ENCODE results near the gene WASF3.
"Not testable (repeated sequence)": the region's sequence is repeated elsewhere in the genome, so short reads cannot be mapped to it uniquely, and the experiment has no call there.

The WASF3 gene

DNA sequence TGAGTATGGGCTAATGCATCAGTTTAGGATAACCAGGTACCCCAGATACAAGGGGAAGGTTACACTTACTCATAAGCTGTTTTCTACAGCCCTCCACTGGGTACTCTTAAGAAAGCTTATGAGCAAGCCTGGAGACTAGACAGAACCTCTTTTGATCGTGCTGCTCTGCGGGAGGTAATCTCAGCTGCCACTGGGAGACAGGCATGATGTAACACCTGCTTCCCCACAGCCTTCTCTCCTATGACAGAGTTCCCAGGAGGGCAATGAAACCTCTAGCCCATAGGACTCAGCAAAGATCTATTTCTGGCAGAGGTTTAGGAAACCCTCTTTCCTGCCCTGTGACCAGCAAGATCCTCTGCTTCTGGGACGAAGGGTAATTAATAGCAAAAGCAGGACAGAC lies 65.6 kb downstream of the WASF3 start:
- no peak overlapping the region for H3K4me3 ChIP-seq (ENCODE audit: low read depth in 1 of 2, low read length in 1 of 2)
- H3K9me3 ChIP-seq, result no peaks in the 10 kb centered on the region
- no peaks in the 10 kb centered on the region for H3K4me1 ChIP-seq (ENCODE audit: control insufficient read depth in 1 of 2, insufficient read depth in 1 of 2, low read depth in 1 of 2, low read length in 1 of 2)
- TF ChIP-seq, protein P1, sequence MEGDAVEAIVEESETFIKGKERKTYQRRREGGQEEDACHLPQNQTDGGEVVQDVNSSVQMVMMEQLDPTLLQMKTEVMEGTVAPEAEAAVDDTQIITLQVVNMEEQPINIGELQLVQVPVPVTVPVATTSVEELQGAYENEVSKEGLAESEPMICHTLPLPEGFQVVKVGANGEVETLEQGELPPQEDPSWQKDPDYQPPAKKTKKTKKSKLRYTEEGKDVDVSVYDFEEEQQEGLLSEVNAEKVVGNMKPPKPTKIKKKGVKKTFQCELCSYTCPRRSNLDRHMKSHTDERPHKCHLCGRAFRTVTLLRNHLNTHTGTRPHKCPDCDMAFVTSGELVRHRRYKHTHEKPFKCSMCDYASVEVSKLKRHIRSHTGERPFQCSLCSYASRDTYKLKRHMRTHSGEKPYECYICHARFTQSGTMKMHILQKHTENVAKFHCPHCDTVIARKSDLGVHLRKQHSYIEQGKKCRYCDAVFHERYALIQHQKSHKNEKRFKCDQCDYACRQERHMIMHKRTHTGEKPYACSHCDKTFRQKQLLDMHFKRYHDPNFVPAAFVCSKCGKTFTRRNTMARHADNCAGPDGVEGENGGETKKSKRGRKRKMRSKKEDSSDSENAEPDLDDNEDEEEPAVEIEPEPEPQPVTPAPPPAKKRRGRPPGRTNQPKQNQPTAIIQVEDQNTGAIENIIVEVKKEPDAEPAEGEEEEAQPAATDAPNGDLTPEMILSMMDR (IDR thresholded peaks at IDR 0.05), result no peak
- H3K27ac ChIP-seq, result no peak overlapping the region
- H3K36me3 ChIP-seq, result no peaks in the 10 kb centered on the region
- no peaks in the 10 kb centered on the region for H3K27me3 ChIP-seq

DNA sequence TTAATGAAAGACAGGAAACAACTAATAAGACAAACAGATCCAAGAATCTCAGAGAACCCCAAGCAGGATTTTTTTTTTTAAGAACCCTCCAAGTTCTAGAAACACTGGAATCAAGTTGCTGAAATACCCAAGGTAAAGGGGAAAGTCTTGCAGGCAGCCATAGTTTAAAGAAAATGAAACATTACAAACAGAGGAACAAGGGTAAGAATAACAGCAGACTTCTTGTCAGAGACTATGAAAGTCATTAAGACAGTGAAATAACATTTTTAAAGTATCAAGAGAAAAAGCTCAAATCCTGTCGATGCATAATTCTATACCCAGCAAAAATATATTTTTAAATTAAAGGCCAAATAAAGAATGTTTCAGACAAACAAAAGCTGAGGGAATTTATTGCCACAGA lies 67.1 kb downstream of the WASF3 start:
- no peaks in the 10 kb centered on the region for H3K4me1 ChIP-seq (ENCODE audit: control insufficient read depth in 1 of 2, insufficient read depth in 1 of 2, low read depth in 1 of 2, low read length in 1 of 2)
- TF ChIP-seq, protein P1 (IDR thresholded peaks at IDR 0.05), result no peak
- no peaks in the 10 kb centered on the region for H3K27me3 ChIP-seq
- H3K36me3 ChIP-seq, result no peaks in the 10 kb centered on the region
- H3K9me3 ChIP-seq, result no peaks in the 10 kb centered on the region
- H3K4me3 ChIP-seq (ENCODE audit: low read depth in 1 of 2, low read length in 1 of 2), result no peak overlapping the region
- no peak overlapping the region for H3K27ac ChIP-seq

DNA sequence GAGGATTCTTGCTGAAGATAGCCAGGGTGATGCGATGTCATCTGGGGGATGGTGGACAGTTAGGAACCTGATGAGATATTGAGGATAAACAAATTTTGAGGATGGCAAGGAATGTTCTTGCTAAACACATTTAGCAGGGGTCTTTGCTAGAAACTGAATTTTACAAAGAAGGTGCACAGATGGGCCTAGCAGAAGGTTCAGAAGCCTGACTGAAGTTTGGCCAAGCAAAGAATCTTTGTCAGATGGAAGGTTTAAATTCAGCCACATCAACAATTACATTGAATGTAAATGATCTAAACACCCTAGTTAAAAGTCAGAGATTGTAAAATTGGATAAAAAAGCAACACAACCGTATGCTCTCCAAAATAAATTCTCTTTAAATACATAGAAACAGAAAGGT lies 68.8 kb downstream of the WASF3 start:
- no peaks in the 10 kb centered on the region for H3K4me1 ChIP-seq (ENCODE audit: control insufficient read depth in 1 of 2, insufficient read depth in 1 of 2, low read depth in 1 of 2, low read length in 1 of 2)
- TF ChIP-seq, protein P1 (IDR thresholded peaks at IDR 0.05), result no peak

DNA sequence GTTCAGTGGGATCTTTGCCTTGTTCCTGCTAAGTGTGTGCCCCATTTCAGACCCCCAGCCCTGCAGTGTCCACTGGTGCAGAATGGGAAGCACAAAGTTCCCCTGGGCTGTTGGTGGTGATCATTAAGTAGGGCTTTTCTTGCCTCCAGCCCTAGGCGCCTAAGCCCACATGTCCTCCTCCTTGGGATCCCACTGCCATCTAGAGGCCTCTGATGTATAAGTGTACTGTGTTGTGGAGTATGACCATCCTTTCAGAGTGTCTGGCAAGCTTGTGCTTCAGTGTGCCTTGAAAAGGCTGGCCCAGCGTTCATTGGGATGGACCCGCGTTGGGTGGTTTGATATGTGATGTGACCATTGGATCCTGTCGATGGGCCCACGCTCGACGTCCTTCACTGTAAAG lies 71.2 kb downstream of the WASF3 start:
- H3K27me3 ChIP-seq, result no peaks in the 10 kb centered on the region
- H3K9me3 ChIP-seq, result no peaks in the 10 kb centered on the region
- no peaks in the 10 kb centered on the region for H3K36me3 ChIP-seq
- no peak overlapping the region for H3K4me3 ChIP-seq (ENCODE audit: low read depth in 1 of 2, low read length in 1 of 2)
- TF ChIP-seq, protein P1 (IDR thresholded peaks at IDR 0.05), result no peak
- no peak overlapping the region for H3K27ac ChIP-seq
- no peaks in the 10 kb centered on the region for H3K4me1 ChIP-seq (ENCODE audit: control insufficient read depth in 1 of 2, insufficient read depth in 1 of 2, low read depth in 1 of 2, low read length in 1 of 2)

More for the DNA sequence above, 68.8 kb downstream of the WASF3 start:
- Histone ChIP-seq H3K27ac (no peak overlapping the region), H3K36me3 (no peaks in the 10 kb centered on the region), H3K27me3 (no peaks in the 10 kb centered on the region), H3K9me3 (no peaks in the 10 kb centered on the region), H3K4me3 (ENCODE audit: low read depth in 1 of 2, low read length in 1 of 2) (no peak overlapping the region)

DNA sequence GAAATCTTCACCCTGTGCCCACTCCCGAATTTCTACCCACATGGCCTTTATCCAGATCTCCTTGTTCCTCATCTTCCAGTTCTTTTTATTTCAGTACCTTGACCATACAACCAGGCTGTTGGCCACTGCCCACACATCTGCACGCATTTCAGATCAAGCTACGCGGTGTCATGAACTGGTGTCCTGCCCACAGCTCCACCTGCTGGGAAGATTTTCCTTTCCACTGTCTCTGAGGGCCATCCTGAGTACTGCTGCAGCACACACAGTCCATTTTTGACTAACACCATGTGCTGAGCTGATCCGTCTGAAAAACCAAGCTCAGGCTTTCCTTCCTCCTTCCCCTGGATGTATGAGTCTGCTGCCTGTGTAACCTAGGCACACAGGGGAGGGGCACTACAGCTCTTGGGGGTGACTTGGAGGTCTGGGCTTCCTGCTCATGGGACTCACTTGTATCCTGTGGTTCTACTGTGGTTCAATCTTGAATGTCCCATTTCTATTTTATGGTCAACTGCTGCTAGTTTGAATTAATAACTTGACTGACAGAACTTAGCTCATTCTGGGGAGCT lies 71.9 kb downstream of the WASF3 start:
- TF ChIP-seq, protein P1 (IDR thresholded peaks at IDR 0.05), result no peak
- Histone ChIP-seq H3K27me3 (no peaks in the 10 kb centered on the region), H3K27ac (no peak overlapping the region), H3K9me3 (no peaks in the 10 kb centered on the region), H3K36me3 (no peaks in the 10 kb centered on the region), H3K4me1 (ENCODE audit: control insufficient read depth in 1 of 2, insufficient read depth in 1 of 2, low read depth in 1 of 2, low read length in 1 of 2) (no peaks in the 10 kb centered on the region), H3K4me3 (ENCODE audit: low read depth in 1 of 2, low read length in 1 of 2) (no peak overlapping the region)

DNA sequence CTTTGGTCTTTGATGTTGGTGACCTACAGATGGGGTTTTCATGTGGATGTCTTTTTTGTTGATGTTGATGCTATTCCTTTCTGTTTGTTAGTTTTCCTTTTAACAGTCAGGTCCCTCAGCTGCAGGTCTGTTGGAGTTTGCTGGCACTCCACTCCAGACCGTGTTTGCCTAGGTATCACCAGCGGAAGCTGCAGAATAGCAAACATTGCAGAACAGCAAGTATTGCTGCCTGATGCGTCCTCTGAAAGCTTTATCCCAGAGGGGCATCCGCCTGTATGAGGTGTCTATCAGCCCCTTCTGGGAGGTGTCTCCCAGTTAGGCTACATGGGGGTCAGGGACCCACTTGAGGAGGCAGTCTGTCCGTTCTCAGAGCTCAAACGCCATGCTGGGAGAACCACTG lies 78.2 kb downstream of the WASF3 start:
- H3K36me3 ChIP-seq; H3K9me3 ChIP-seq; H3K27me3 ChIP-seq; H3K4me3 ChIP-seq (ENCODE audit: low read depth in 1 of 2, low read length in 1 of 2); H3K4me1 ChIP-seq (ENCODE audit: control insufficient read depth in 1 of 2, insufficient read depth in 1 of 2, low read depth in 1 of 2, low read length in 1 of 2); H3K27ac ChIP-seq: not testable (repeated sequence)

DNA sequence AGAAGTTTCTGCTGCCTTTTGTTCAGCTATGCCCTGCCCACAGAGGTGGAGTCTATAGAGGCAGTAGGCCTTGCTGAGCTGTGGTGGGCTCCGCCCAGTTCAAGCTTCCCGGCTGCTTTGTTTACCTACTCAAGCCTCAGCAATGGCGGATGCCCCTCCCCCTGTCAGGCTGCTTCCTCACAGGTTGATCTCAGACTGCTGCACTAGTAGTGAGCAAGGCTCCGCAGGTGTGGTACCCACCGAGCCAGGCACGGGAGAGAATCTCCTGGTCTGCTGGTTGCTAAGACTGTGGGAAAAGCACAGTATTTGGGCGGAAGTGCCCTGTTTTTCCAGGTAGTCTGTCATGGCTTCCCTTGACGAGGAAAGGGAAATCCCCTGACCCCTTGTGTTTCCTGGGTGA lies 78.6 kb downstream of the WASF3 start:
- not testable (repeated sequence) for H3K36me3 ChIP-seq

More for the DNA sequence above, 78.6 kb downstream of the WASF3 start:
- H3K27ac ChIP-seq; H3K27me3 ChIP-seq; H3K9me3 ChIP-seq; H3K4me1 ChIP-seq (ENCODE audit: control insufficient read depth in 1 of 2, insufficient read depth in 1 of 2, low read depth in 1 of 2, low read length in 1 of 2); H3K4me3 ChIP-seq (ENCODE audit: low read depth in 1 of 2, low read length in 1 of 2): not testable (repeated sequence)
